Measurements from ENCODE around the gene RAD51B. TPM values are rescaled to one million over a fixed set of nuclear protein-coding genes. Genes with fewer than 3 reads are reported as not detected.

The RAD51B gene
- total and polyA plus RNA-seq, 4 donors = 2.5 to 95.0 (median 9.6) TPM

DNA sequence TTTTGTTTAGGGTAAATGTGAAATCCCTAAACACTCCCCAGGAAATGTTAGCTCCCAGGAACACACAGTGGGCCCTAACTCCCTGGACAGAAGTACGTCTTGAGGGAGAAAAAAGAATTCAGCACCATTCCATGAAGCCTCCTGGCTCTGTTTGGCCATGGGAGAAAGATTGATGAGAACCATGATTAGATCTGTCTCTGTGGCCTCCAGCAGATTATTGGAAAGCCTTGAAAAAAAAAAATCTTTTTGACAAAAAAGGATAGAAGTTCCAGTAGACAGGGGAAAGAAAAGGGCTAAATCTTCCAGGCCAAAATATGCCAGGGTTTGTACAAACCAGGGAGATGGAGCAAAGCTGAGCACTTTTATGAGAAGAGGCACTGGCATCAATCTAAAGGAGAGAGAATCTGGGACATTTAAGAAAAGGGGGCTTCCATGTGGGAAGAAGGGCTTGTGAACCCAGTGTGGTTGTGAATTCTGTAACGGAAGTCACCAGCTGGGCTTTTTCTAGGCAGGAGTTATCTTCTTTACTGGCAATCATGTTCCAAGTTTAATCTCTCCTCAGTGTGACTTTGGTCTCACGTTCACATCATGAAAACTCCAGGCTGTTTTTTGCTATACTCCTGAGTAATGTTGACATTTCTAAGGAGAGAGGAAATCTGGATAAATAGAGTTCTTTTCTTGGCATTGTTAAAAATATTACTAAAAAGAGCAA lies 426.7 kb downstream of the RAD51B start:
- 56 to 65% methylated on average over 3 of the region's 3 CpGs for WGBS, 2 donors
- TF ChIP-seq CTCF (IDR thresholded peaks at IDR 0.05; ENCODE audit: control extremely low read depth, extremely low read depth) = no peak
- ATAC-seq (ENCODE audit: insufficient read depth, low FRiP score) (no peak), DNase-seq (peak; percentile 49 to 86 (median 80))
- peak overlapping the region in 1 of 2 donors; percentile 66 for H3K9ac ChIP-seq (ENCODE audit: insufficient read depth in 1 of 2, low read length in 2 of 2)
- peak overlapping the region; percentile 52 to 87 for H3K27ac ChIP-seq (ENCODE audit: low read depth in 1 of 2, low read length in 1 of 2)
- no peak overlapping the region for H3K4me3 ChIP-seq
- no peaks in the 10 kb centered on the region for H3K36me3 ChIP-seq (ENCODE audit: control insufficient read depth in 4 of 4, insufficient read depth in 4 of 4, low read length in 4 of 4)
- H3K27me3 ChIP-seq (ENCODE audit: control insufficient read depth in 3 of 3, insufficient read depth in 3 of 3, low read length in 2 of 3) = no peaks in the 10 kb centered on the region
- peaks cover 9 to 77% (median 57%) of the 10 kb centered on the region in 5 donors for H3K4me1 ChIP-seq (ENCODE audit: control insufficient read depth in 5 of 5, insufficient read depth in 5 of 5, low read length in 5 of 5)
- H3K9me3 ChIP-seq (ENCODE audit: control insufficient read depth in 4 of 4, insufficient read depth in 3 of 4, low read length in 3 of 4) = no peaks in the 10 kb centered on the region

GRCh38 chr14:68246786-68247105 lies 427.2 kb downstream of the RAD51B start:
- DNase-seq (no peak), ATAC-seq (ENCODE audit: insufficient read depth, low FRiP score) (no peak)
- WGBS, 2 donors = 44 to 69% methylated on average over 2 of the region's 2 CpGs
- H3K4me3 ChIP-seq = no peak overlapping the region
- H3K36me3 ChIP-seq (ENCODE audit: control insufficient read depth in 4 of 4, insufficient read depth in 4 of 4, low read length in 4 of 4) = no peaks in the 10 kb centered on the region
- no peaks in the 10 kb centered on the region for H3K27me3 ChIP-seq (ENCODE audit: control insufficient read depth in 3 of 3, insufficient read depth in 3 of 3, low read length in 2 of 3)
- H3K27ac ChIP-seq (ENCODE audit: low read depth in 1 of 2, low read length in 1 of 2) = peak overlapping the region; percentile 74 to 86
- peaks cover 9 to 83% (median 57%) of the 10 kb centered on the region in 5 donors for H3K4me1 ChIP-seq (ENCODE audit: control insufficient read depth in 5 of 5, insufficient read depth in 5 of 5, low read length in 5 of 5)
- H3K9me3 ChIP-seq (ENCODE audit: control insufficient read depth in 4 of 4, insufficient read depth in 3 of 4, low read length in 3 of 4) = no peaks in the 10 kb centered on the region
- no peak for TF ChIP-seq CTCF (IDR thresholded peaks at IDR 0.05; ENCODE audit: control extremely low read depth, extremely low read depth)
- H3K9ac ChIP-seq (ENCODE audit: insufficient read depth in 1 of 2, low read length in 2 of 2) = peak overlapping the region in 1 of 2 donors; percentile 66

DNA sequence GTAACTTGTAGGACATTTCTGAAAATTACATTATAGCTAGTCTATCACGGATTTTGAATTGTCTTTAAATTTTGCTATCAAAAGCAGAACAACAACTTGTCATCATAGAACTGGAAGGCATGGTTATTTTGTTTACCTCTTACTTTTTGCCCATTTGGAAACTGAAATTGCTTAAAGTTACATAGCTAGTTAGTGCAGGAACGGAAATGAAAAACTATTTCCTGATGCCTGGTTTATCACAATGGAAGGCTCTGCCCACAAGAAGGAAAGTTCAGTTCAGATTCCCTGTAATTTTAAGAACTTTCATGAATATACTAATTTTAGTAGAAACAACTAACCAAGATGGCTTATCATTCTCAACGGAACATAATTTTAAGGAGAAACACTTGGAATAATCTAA lies 427.7 kb downstream of the RAD51B start:
- WGBS, 2 donors = 57 to 68% methylated on average over 3 of the region's 3 CpGs
- Histone ChIP-seq H3K9ac (ENCODE audit: insufficient read depth in 1 of 2, low read length in 2 of 2) (no peak overlapping the region), H3K27me3 (ENCODE audit: control insufficient read depth in 3 of 3, insufficient read depth in 3 of 3, low read length in 2 of 3) (no peaks in the 10 kb centered on the region), H3K36me3 (ENCODE audit: control insufficient read depth in 4 of 4, insufficient read depth in 4 of 4, low read length in 4 of 4) (no peaks in the 10 kb centered on the region), H3K4me3 (no peak overlapping the region), H3K4me1 (ENCODE audit: control insufficient read depth in 5 of 5, insufficient read depth in 5 of 5, low read length in 5 of 5) (peaks cover 7 to 85% (median 57%) of the 10 kb centered on the region in 5 donors), H3K27ac (ENCODE audit: low read depth in 1 of 2, low read length in 1 of 2) (peak overlapping the region in 1 of 2 donors; percentile 86), H3K9me3 (ENCODE audit: control insufficient read depth in 4 of 4, insufficient read depth in 3 of 4, low read length in 3 of 4) (no peaks in the 10 kb centered on the region)
- ATAC-seq (ENCODE audit: insufficient read depth, low FRiP score) (no peak), DNase-seq (peak in 1 of 3 donors; percentile 33)
- TF ChIP-seq CTCF (IDR thresholded peaks at IDR 0.05; ENCODE audit: control extremely low read depth, extremely low read depth) = no peak
